Keratinocyte (primary cell): ENCODE results near the gene CGAS. TPM values are rescaled to one million over a fixed set of nuclear protein-coding genes. Genes with fewer than 3 reads are reported as not detected.
A peak's percentile ranks its signal among the peaks of the same experiment; 100 is the strongest.
"Not testable (repeated sequence)": the region's sequence is repeated elsewhere in the genome, so short reads cannot be mapped to it uniquely, and the experiment has no call there.

Source experiments
- DNase-seq: peaks from one replicate; pipeline ENCODE4 v3.0.0-alpha.2; 2011; ENCODE audit warnings: low read depth, missing footprints, low spot score
- FAIRE-seq: peaks from 2 replicates; lab custom pipeline; 2011; peaks lifted over from hg19 to GRCh38; lab: Jason Lieb, UNC
- H2AFZ ChIP-seq: 2 replicates; pipeline ENCODE4 v1.6.0; 2012; ENCODE audit warnings: low read length, control low read depth, inconsistent platforms; ENCODE audit not compliant: control insufficient read depth
- H3K27ac ChIP-seq: 2 replicates; pipeline ENCODE4 v1.5.1; 2011; ENCODE audit warnings: low read length; ENCODE audit not compliant: control insufficient read depth, insufficient read depth
- H3K27me3 ChIP-seq: 3 replicates; pipeline ENCODE4 v1.6.0; 2011; ENCODE audit warnings: low read length; ENCODE audit not compliant: control insufficient read depth, insufficient read depth; ENCODE audit errors: extremely low read depth
- H3K36me3 ChIP-seq, 2 experiments: 2 replicates in 1 of 2; 3 replicates in 1 of 2; pipeline ENCODE4 v1.5.1; 2011; ENCODE audit warnings: low read length in 2 of 2, mild to moderate bottlenecking in 1 of 2; ENCODE audit not compliant: control insufficient read depth in 2 of 2, insufficient read depth in 2 of 2; ENCODE audit errors: extremely low read depth in 1 of 2
- H3K4me1 ChIP-seq: 3 replicates; pipeline ENCODE4 v1.5.1; 2011; ENCODE audit warnings: low read length; ENCODE audit not compliant: control insufficient read depth, insufficient read depth; ENCODE audit errors: extremely low read depth
- H3K4me2 ChIP-seq: 3 replicates; pipeline ENCODE4 v1.6.0; 2011; ENCODE audit warnings: low read depth, low read length; ENCODE audit not compliant: control insufficient read depth, insufficient read depth; ENCODE audit errors: extremely low read depth
- H3K4me3 ChIP-seq, 3 experiments: fragments of 200-600 bp in 1 of 3; sonication (generic) in 1 of 3; 2 replicates in 2 of 3; 3 replicates in 1 of 3; pipeline ENCODE4 v1.5.1; 2011 to 2016; ENCODE audit warnings: low read length in 3 of 3, mild to moderate bottlenecking in 3 of 3, control low read depth in 2 of 3, inconsistent platforms in 1 of 3, low read depth in 1 of 3, mixed read lengths in 1 of 3, mixed run types in 1 of 3, moderate library complexity in 1 of 3; ENCODE audit not compliant: control insufficient read depth in 2 of 3, insufficient read depth in 2 of 3; ENCODE audit errors: extremely low read depth in 1 of 3
- H3K79me2 ChIP-seq: 2 replicates; pipeline ENCODE4 v1.6.0; 2012; ENCODE audit warnings: low read length; ENCODE audit not compliant: control insufficient read depth, insufficient read depth
- H3K9ac ChIP-seq: 3 replicates; pipeline ENCODE4 v1.6.0; 2011; ENCODE audit warnings: low read length; ENCODE audit not compliant: control insufficient read depth, insufficient read depth; ENCODE audit errors: extremely low read depth
- H3K9me1 ChIP-seq: 3 replicates; pipeline ENCODE4 v1.6.0; 2011; ENCODE audit warnings: low read length; ENCODE audit not compliant: control insufficient read depth, insufficient read depth; ENCODE audit errors: extremely low read depth
- H3K9me3 ChIP-seq: 2 replicates; pipeline ENCODE4 v1.5.1; 2012; ENCODE audit warnings: low read depth, low read length; ENCODE audit not compliant: control insufficient read depth
- H4K20me1 ChIP-seq: 3 replicates; pipeline ENCODE4 v1.6.0; 2011; ENCODE audit warnings: low read length; ENCODE audit not compliant: control insufficient read depth, insufficient read depth; ENCODE audit errors: extremely low read depth
- EZH2 ChIP-seq: IDR thresholded peaks from one replicate; pipeline ENCODE4 v1.6.1; 2012; ENCODE audit warnings: inconsistent platforms, mild to moderate bottlenecking, low read length, moderate library complexity
- dilution Hi-C: fragments of 300-500 bp; cut with MboI; formaldehyde crosslinking; loops from one replicate; pipeline ENCODE4 v1.7.0; 2020; ENCODE audit warnings: low sequenced_read_pairs; ENCODE audit not compliant: extremely low pct_ligation_motif_present
- polyA plus RNA-seq, 5 experiments: library from polyadenylated mRNA; depleted of rRNA in 3 of 5; stranded (reverse) in 3 of 5; stranded (forward) in 1 of 5; unstranded in 1 of 5; fragments of >200 nt; gene quantifications; 1 replicate in 1 of 5; 2 replicates in 3 of 5; 3 replicates in 1 of 5; pipeline versions ENCODE4 v1.2.1 to v1.2.3, GENCODE V29; 2011 to 2012; ENCODE audit warnings: missing spikeins in 2 of 5, low read depth in 1 of 5, low replicate concordance in 1 of 5
- TF ChIP-seq, protein P1 (sequence below), 3 experiments: IDR thresholded peaks in 1 of 3; conservative IDR thresholded peaks in 1 of 3; optimal IDR thresholded peaks in 1 of 3; 2 replicates in 2 of 3; 3 replicates in 1 of 3; pipeline versions ENCODE3 to v1.5.1; 2011; ENCODE audit warnings: low read length in 3 of 3, mild to moderate bottlenecking in 3 of 3, moderate library complexity in 2 of 3, control low read depth in 1 of 3, inconsistent platforms in 1 of 3; ENCODE audit not compliant: insufficient read depth in 2 of 3; ENCODE audit errors: extremely low read depth in 1 of 3

CGAS gene
- polyA plus RNA-seq, 1 donor (not counting 4 experiments of a cell fraction or from before 2014, with no cell fraction given): 1.1 TPM

DNA sequence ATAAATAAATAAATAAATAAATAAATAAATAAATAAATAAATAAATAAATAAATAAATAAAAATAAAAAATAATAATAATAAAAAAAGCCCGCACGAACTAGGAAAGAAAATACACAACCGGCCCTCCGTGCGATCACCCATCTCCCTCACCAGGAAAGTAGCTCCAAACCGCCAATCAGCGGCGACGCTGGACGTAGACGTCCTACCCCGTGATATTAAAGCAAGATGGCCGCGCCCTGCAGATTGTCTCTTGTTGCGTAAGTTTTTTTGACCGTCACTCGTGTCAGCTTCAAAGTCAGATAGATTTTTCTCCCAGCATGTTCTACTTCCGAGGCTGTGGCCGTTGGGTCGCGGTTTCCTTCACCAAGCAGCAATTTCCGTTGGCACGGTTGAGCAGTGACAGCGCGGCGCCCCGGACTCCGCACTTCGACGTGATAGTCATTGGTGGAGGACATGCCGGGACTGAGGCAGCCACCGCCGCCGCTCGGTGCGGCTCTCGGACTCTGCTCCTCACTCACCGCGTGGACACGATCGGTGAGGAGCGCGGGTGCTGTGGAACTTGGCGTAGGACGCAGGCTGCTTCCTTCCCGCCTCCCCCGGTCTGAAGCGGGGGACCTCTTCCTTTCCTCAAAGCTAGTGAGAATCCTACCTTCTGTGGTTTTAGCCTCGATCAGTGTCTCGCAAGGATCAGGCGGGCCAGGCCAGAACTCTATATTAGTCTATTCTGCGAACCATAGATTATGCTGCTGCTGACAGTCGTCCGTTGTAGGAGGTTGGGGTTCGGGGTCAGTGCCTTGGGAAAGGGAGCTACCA, 9.6 kb upstream of the CGAS start, which contains the start of gene MTO1:
Gene MTO1, plus strand, starts transcription at position 201 of the 814 bp plus-strand sequence. Its CDS starts 118 bp downstream, at position 319.
- Histone ChIP-seq H3K9me3 (no peaks in the 10 kb centered on the region), H2AFZ (peak within 1 kb of the TSS; percentile 96), H3K9me1 (no peaks in the 10 kb centered on the region), H3K4me2 (peak within 1 kb of the TSS; percentile 82), H3K9ac (peak within 1 kb of the TSS; percentile 94), H3K27ac (peak within 1 kb of the TSS; percentile 91), H3K36me3 (peaks cover 2 to 9% of the 10 kb centered on the region in 2 experiments), H3K4me3 (peak within 1 kb of the TSS; percentile 83 to 97 (median 91)), H3K79me2 (peaks cover 26% of the 10 kb centered on the region), H3K4me1 (peaks cover 6% of the 10 kb centered on the region), H3K27me3 (no peaks in the 10 kb centered on the region), H4K20me1 (no peaks in the 10 kb centered on the region)
- TF ChIP-seq, protein P1, sequence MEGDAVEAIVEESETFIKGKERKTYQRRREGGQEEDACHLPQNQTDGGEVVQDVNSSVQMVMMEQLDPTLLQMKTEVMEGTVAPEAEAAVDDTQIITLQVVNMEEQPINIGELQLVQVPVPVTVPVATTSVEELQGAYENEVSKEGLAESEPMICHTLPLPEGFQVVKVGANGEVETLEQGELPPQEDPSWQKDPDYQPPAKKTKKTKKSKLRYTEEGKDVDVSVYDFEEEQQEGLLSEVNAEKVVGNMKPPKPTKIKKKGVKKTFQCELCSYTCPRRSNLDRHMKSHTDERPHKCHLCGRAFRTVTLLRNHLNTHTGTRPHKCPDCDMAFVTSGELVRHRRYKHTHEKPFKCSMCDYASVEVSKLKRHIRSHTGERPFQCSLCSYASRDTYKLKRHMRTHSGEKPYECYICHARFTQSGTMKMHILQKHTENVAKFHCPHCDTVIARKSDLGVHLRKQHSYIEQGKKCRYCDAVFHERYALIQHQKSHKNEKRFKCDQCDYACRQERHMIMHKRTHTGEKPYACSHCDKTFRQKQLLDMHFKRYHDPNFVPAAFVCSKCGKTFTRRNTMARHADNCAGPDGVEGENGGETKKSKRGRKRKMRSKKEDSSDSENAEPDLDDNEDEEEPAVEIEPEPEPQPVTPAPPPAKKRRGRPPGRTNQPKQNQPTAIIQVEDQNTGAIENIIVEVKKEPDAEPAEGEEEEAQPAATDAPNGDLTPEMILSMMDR (optimal IDR thresholded peaks at IDR 0.05 in 1 of 3, IDR thresholded peaks at IDR 0.05 in 1 of 3, conservative IDR thresholded peaks at IDR 0.05 in 1 of 3; ENCODE audit: extremely low read depth in 1 of 3, insufficient read depth in 2 of 3, low read length in 3 of 3): no peak
- TF ChIP-seq EZH2: no peak
- dilution Hi-C loops: no loop called here
- FAIRE-seq (peak; percentile 34), DNase-seq (peak; percentile 49)

DNA sequence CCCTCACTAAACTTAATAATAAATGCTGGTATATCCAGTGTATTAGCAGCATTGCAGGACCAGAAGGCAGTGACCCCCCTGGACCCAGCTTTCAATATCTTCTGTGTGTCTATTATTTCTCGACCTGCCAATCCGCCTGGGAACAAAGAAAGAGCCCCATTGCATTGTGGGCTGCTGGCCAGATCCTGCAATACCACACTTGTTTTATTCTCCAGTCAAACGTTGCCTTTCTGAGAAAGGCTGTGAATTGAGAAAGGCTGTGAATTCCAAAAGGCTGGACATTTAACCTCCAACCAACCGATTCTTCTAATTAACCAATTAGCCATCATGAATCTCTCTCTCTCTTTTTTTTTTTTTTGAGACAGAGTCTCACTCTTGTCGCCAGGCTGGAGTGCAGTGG, 8.0 kb upstream of the CGAS start:
- no peak for FAIRE-seq
- Histone ChIP-seq H3K9me3 (no peaks in the 10 kb centered on the region), H3K9ac (no peak overlapping the region), H3K27ac (no peak overlapping the region), H2AFZ (no peak overlapping the region), H3K4me3 (no peak overlapping the region), H3K4me1 (peaks cover 10% of the 10 kb centered on the region), H3K79me2 (peaks cover 24% of the 10 kb centered on the region), H3K27me3 (no peaks in the 10 kb centered on the region), H4K20me1 (no peaks in the 10 kb centered on the region), H3K36me3 (peaks cover 2 to 4% of the 10 kb centered on the region in 2 experiments), H3K9me1 (no peaks in the 10 kb centered on the region), H3K4me2 (no peak overlapping the region)
- TF ChIP-seq, protein P1 (optimal IDR thresholded peaks at IDR 0.05 in 1 of 3, IDR thresholded peaks at IDR 0.05 in 1 of 3, conservative IDR thresholded peaks at IDR 0.05 in 1 of 3; ENCODE audit: extremely low read depth in 1 of 3, insufficient read depth in 2 of 3, low read length in 3 of 3): no peak
- no peak for TF ChIP-seq EZH2
- dilution Hi-C loops: no loop called here
- no peak for DNase-seq

- H3K9ac ChIP-seq, H4K20me1 ChIP-seq, H2AFZ ChIP-seq, H3K9me3 ChIP-seq, H3K9me1 ChIP-seq, H3K27ac ChIP-seq, H3K36me3 ChIP-seq, H3K4me3 ChIP-seq, H3K27me3 ChIP-seq, FAIRE-seq, H3K4me2 ChIP-seq, DNase-seq, dilution Hi-C loops: not testable (repeated sequence)
- Histone ChIP-seq H3K4me1 (peaks cover 14% of the 10 kb centered on the region), H3K79me2 (peaks cover 22% of the 10 kb centered on the region)
These were observed 7.4 kb upstream of the CGAS start for GRCh38 chr6:73459474-73459873.
